GM19468 (cell line): ENCODE results near the gene MCC.

Experiments used
- ATAC-seq: cut with Tn5 transposase; IDR thresholded peaks from one replicate; pipeline ENCODE4 v1.9.1; 2021; ENCODE audit warnings: mild to moderate bottlenecking, moderate library complexity, moderate number of reproducible peaks; ENCODE audit not compliant: unreplicated experiment; ENCODE audit errors: extremely low read depth

MCC gene

DNA sequence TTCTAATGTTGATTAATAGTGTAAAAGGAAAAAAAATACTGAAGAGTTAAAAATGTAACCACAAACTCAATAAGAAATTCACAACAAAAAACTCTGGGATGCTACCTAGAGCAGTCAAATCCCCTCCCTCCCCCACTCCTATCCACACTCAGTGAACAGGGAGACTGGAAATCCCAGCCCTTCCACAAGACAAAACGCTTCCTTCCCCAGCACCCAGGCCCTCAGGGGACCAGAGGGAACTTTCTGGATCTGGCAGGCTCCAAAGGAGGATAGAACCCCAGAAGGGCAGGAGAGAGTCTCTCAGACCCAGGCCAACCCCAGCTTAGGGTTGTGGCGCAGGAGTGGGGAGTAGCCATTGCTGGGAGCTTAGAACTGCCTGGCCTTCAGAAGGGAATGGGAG, 456.7 kb downstream of the MCC start:
- ATAC-seq, result no peak

DNA sequence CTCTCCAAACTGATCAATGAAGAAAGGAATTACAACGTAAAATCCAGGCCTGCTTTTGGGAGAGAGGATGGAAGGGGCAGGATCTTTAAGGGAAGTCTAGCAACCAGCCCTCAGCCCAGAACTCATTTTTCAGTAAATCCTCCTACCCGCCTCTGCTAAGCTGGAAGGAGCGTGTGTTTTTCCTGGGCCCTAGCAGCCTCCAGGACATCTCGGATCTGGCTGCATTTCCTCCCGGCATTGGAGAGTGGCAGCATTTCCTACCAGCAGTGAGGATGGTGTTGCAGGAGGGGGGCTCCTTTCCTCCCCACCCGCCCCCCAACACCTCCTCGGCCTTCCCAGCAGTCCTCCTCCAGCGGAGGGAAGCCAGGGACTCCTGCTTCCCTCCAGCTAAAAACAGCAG, 457.1 kb downstream of the MCC start:
- ATAC-seq, result no peak

DNA sequence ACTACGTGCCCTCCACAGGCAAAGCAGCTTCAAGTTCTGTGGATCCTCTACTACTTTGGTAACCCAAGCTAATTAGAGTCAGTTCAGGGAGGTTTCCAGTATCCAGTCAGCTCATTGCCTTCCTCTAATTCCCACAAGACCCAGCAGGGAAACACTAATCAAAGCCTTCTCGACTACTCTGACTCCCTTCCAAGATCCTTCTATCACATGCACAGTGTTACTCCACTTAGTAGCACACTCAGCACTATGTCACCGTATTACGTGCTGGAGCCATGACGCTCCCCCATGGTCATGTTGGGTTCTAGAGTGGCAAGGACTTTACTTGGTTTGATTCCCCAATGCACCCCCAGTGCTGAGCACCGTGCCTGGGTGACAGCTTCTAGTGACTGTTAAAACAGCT, 458.6 kb downstream of the MCC start:
- no peak for ATAC-seq

DNA sequence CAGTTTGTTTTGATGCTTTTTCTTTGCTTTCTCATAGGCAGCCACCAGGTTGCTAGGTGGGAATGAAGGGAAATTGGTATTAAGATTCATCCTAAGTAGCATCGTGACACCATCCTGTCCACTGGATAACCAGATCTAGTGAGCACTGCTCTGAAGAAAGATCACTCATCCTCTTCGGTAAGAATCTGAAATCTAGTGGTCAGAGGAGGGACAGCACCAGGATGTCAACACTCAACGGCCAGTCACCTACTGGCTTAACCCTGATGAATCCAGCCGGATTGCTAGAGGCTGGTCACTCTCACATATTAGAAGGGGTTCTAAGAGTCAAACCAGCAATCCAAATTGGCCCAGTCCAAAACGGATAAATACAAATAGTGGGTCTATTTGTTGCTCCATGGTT, 460.8 kb downstream of the MCC start:
- ATAC-seq, result no peak

GRCh38 chr5:113027015-113027414, 461.2 kb downstream of the MCC start:
- ATAC-seq, result no peak

GRCh38 chr5:113026211-113026610, 462.0 kb downstream of the MCC start:
- no peak for ATAC-seq

DNA sequence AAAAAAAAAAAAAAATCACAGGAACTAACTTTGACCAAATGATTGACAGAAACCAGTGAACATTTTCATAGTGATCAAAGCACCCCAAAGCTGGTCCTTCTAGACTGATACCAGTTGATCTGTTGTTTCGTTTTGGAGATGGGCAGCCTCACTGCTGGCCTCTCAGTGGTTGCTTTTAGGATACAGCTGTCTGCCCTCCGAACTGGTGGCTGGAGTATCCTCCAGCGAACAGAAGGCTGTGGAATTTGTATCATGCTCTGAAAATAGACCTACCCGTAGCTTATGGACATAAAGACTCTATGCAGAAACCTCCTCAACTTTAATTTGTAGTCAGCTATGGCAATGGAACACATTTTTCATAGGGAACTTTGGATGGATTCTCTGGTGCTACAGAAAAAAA, 462.7 kb downstream of the MCC start:
- ATAC-seq, result no peak

DNA sequence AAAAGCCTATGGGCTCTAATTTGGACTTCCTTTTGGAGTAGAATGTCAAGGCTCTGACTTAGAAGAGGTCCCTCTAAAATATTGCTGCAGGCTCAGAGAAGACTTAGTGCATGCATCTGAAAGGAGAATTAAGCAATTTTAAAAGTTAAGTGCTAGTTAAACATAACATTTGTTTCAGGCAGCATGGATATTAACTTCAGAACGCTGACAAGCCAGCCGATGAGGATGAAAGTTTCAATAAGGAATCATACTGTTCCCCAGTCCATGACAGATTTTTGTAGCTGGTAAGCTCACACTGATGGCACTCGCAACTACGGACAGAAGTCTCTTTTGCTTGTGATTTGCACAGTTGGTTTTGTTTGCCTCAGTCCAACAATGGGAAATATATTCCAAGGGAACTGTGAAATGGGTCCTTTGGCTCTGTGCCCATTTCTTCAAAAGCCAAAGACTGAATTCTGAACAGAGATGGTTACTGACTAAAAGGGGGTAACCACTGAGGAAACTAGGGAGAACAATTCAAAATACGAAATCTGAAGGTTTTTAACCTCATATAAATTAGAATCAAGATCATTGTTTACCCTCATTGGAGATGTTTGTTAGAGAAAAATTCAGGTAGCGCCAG, 464.1 kb downstream of the MCC start:
- no peak for ATAC-seq

DNA sequence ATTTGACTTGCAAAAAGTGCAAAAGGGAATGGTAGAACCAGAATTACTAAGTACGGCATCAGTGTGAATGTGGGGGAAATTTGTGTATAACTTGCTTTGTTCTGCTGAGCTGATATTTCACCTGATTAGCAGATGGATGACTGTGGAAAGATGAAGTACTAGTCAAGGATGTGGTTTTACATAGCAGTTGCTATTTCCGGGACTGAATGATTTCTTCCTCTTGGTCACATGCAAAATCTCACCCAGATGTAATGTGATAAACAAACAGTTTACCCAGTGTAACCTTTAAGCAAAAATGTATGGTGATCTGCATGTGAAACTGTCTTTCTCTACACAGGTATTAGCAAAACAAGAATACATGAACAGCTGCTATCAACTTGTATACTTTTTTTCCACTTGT, 465.6 kb downstream of the MCC start:
- peak; percentile 62 for ATAC-seq

DNA sequence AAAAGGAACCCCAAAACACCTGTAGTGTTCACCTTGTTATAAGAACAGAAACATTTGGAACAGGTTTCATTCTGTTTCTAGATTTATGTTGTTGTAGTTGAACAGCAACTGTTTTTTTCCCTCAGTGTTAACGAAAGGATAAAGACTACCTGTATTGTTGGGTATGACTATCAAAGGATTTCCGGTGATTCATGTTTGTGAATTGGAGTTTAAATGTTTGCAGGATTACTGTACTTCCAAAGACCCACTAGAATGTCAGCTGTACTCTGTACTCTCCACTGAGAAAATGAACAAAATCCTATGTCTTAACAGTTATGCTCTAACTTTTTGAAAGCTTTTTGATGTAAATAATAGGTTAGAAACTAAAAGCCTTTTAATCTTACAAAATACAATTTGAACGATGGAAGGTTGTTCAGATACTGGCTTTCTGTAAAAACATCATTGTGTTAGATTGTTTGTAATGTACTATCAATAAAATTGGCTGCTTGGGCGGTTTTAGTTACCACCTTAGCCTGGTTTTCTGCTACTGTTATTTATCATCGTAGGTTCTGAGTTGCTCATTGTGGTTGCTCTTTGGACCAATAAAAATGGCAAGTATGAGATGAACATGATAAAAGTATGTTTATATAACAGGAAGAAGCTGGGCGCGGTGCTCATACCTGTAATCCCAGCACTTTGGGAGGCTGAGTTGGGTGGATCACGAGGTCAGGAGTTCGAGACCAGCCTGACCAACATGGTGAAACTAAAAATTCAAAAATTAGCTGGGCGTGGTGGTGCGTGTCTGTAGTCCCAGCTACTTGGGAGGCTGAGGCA, 467.6 kb downstream of the MCC start:
- ATAC-seq, result no peak

GRCh38 chr5:113017881-113018635, 470.2 kb downstream of the MCC start:
- ATAC-seq, result no peak

- ATAC-seq, result no peak
These were observed 482.8 kb downstream of the MCC start for GRCh38 chr5:113005454-113005853.

- no peak for ATAC-seq
These were observed 484.5 kb downstream of the MCC start for GRCh38 chr5:113003763-113004162.

- no peak for ATAC-seq
These were observed 485.8 kb downstream of the MCC start for GRCh38 chr5:113002423-113002822.

GRCh38 chr5:113000466-113000865, 487.8 kb downstream of the MCC start:
- ATAC-seq, result no peak

DNA sequence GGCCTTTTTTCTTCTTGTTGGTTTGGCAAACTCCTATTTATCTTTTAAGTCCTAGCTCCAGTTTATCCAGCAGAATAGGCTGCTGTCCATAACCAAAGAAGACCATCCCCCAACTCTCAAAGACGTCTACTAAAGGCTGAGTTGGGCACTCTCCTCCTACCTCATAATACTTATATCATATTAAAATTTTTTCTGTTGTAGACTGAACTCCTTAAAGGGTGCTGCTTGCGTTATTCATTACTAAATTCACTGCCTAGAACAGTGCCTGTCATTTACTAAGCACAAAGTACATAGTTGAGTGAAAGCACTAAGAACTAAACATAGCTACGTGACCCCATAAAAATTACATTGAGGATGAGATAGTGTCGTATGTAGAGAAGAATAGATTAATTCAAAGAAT, 490.0 kb downstream of the MCC start:
- no peak for ATAC-seq

DNA sequence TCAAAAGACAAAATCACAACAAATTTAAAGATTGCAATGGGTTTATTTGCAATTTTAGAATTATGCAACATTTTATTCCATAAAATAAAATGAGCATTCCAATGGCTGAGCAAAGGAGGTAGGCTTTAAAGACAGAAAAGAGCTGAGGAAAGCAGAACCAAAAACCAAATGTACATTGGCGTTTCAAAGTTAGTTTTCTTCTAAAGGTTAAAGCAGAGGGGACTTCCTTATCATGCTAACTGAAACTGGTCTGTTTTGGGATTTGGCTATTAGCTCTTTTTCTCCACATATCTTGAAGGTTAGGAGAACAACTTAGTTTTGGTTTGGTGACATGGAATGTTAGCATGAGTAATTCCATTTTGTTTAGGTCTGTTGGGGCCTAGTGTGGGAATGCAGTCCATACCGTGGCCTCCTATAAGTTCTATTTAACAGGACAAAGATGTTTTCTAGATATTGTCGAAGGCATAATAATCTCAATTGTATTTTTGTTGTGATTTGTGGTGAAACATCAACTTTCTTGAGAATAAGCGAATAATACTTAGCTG, 491.4 kb downstream of the MCC start:
- ATAC-seq, result no peak

DNA sequence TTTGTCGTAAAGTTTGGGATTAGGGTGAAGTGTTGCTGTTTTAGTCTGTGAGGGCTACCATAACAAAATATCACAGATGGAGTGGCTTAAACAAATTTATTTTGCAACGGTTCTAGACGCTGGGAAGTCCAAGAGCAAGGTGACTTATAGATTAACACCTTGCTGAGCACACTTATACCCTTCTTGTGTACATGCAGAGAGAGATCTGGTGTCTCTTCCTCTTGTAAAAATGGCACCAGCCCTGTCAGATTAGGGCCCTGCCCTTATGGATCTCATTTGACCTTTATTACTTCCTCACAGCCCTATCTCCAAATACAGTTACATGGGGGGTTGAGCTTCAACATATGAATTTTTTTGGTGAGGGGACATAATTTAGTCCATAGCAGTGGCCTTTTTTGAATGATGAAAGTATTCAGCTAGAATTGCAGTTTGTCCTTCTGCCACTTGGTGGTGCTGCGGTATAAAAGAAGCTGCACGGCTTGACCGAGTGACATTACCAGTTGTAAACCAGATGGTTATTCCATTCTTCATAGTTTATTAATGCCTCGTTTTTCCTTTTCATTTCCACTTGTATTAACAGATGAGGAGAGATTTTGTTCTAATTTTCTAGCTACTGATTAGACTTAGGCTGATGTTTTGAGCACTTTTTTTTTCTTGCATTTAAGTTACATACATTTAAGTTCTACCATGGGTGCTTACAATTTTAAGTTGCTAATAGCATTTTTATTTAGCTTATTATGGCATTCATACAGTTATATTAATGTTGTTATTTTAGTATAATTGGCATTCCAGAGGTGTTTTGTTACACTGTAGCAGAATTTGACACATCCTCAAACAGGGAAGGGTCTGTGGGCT, 492.3 kb downstream of the MCC start:
- ATAC-seq, result peak; percentile 51

DNA sequence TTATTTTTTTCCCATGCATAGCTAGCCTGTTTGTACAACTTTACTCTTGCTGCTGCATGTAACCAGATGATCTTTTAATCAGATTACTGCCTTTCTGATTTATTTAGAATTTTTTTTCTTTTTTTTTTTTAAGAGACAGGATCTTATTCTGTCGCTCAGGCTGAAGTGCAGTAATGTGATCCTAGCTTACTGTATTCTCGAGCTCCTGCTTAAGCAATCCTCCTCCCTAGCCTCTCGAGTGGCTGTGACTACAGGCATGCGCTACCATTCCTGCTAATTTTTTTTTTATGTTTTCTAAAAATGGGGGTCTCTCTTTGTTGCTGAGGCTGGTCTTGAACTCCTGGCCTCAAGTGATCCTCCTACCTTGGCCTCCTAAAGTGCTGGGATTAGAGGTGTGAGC, 502.0 kb downstream of the MCC start:
- ATAC-seq, result no peak

DNA sequence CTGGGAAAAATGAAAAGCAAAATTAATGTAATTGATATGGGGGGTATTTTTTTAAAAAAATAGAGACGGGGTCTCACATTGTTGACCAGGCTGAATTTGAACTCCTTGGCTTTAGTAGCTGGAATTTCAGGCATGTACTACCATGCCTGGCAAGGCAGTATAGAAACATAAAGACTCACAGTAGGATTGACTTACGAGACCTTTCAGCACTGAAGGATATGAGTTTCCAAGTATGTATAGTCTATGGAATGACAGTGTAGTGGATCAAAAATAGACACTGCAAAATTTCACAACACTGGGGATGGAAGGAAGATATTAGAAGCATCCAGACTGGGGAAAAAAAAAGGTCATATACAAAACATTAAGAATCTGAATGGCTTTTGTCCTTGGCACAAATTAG, 504.9 kb downstream of the MCC start:
- ATAC-seq, result no peak
